HepG2 (cell line): Measurements from ENCODE around the gene SMURF2. TPM values are rescaled to one million over a fixed set of nuclear protein-coding genes. Genes with fewer than 3 reads are reported as not detected.

Experiments used
- ATF7 ChIP-seq, 2 experiments: fragments of 450-650 bp in 1 of 2; sonication (generic) in 1 of 2; formaldehyde crosslinking in 1 of 2; IDR thresholded peaks; 2 replicates each; pipeline versions ENCODE4 v1.4.0 to v1.6.1; 2016 to 2020; ENCODE audit warnings: antibody characterized with exemption in 1 of 2, mild to moderate bottlenecking in 1 of 2, missing genetic modification reagents in 1 of 2
- CHCHD3 ChIP-seq: sonication (generic); formaldehyde crosslinking; IDR thresholded peaks from 2 replicates; pipeline ENCODE4 v1.8.0; 2022; ENCODE audit warnings: mild to moderate bottlenecking, missing genetic modification reagents, moderate library complexity
- CREM ChIP-seq, 2 experiments: sonication (generic) in 1 of 2; formaldehyde crosslinking in 1 of 2; IDR thresholded peaks; 2 replicates each; pipeline versions ENCODE4 v1.4.0 to v1.6.1; 2016 to 2020; ENCODE audit warnings: antibody characterized with exemption in 1 of 2, mild to moderate bottlenecking in 1 of 2, missing genetic modification reagents in 1 of 2
- DNMT1 ChIP-seq: sonication (generic); formaldehyde crosslinking; IDR thresholded peaks from 2 replicates; pipeline ENCODE4 v1.5.1; 2020; ENCODE audit warnings: mild to moderate bottlenecking, missing genetic modification reagents
- MED8 ChIP-seq: sonication (generic); formaldehyde crosslinking; IDR thresholded peaks from 2 replicates; pipeline ENCODE4 v1.8.1; 2023; ENCODE audit warnings: mild to moderate bottlenecking, missing genetic modification reagents; ENCODE audit not compliant: insufficient replicate concordance
- MYC ChIP-seq: sonication (generic); formaldehyde crosslinking; IDR thresholded peaks from 2 replicates; pipeline ENCODE4 v1.9.0; 2021; ENCODE audit warnings: missing genetic modification reagents, borderline replicate concordance
- NFE2L1 ChIP-seq: sonication (generic); formaldehyde crosslinking; IDR thresholded peaks from 2 replicates; pipeline ENCODE4 v1.4.0; 2020; ENCODE audit warnings: missing genetic modification reagents, mild to moderate bottlenecking, borderline replicate concordance
- NFYB ChIP-seq: sonication (generic); formaldehyde crosslinking; IDR thresholded peaks from 2 replicates; pipeline ENCODE4 v1.4.0; 2020; ENCODE audit warnings: missing genetic modification reagents
- NONO ChIP-seq, 2 experiments: fragments of 450-650 bp in 1 of 2; sonication (generic) in 1 of 2; formaldehyde crosslinking in 1 of 2; IDR thresholded peaks in 1 of 2; conservative IDR thresholded peaks in 1 of 2; 2 replicates each; pipeline versions ENCODE4 v1.6.1 to v1.8.0; 2017 to 2022; ENCODE audit warnings: mild to moderate bottlenecking in 1 of 2, missing genetic modification reagents in 1 of 2, moderate library complexity in 1 of 2
- PCBP2 ChIP-seq: fragments of 200-400 bp; formaldehyde crosslinking; optimal IDR thresholded peaks from 2 replicates; pipeline ENCODE3; 2018; ENCODE audit warnings: low read length, low read depth; ENCODE audit not compliant: poor library complexity, severe bottlenecking
- SRF ChIP-seq: IDR thresholded peaks from 2 replicates; pipeline ENCODE4 v1.6.1; 2011; ENCODE audit warnings: mild to moderate bottlenecking, low read depth, low read length, moderate library complexity
- ZFP36L2 ChIP-seq: sonication (generic); formaldehyde crosslinking; IDR thresholded peaks from 2 replicates; pipeline ENCODE4 v1.4.0; 2020; ENCODE audit warnings: missing genetic modification reagents
- ZNF775 ChIP-seq: sonication (generic); formaldehyde crosslinking; IDR thresholded peaks from 2 replicates; pipeline ENCODE4 v1.4.0; 2020; ENCODE audit warnings: missing genetic modification reagents, mild to moderate bottlenecking, moderate library complexity, borderline replicate concordance
- ZSCAN20 ChIP-seq: sonication (generic); formaldehyde crosslinking; IDR thresholded peaks from 2 replicates; pipeline ENCODE4 v1.4.0; 2020; ENCODE audit warnings: missing genetic modification reagents, mild to moderate bottlenecking, borderline replicate concordance
- polyA plus RNA-seq, 8 experiments: library from polyadenylated mRNA; depleted of rRNA in 3 of 8; stranded (reverse) in 7 of 8; unstranded in 1 of 8; fragments of >200 nt; fragmentation: Illumina TruSeq in 4 of 8; extraction: Trizol in 4 of 8; gene quantifications; 2 replicates each; pipeline versions ENCODE4 v1.2.1 to v1.2.3, GENCODE V29; 2011 to 2016; ENCODE audit warnings: low read depth in 4 of 8, missing spikeins in 1 of 8, mixed read lengths in 1 of 8; ENCODE audit not compliant: insufficient read depth in 1 of 8
- total RNA-seq, 5 experiments: library from RNA; depleted of rRNA; stranded (reverse); fragments of >200 nt; fragmentation: Illumina TruSeq; extraction: Trizol; gene quantifications; 2 replicates each; pipeline ENCODE4 v1.2.3, GENCODE V29; 2016; ENCODE audit warnings: low read depth in 1 of 5
- TF ChIP-seq, protein P1 (sequence below), 2 experiments: sonication (generic) in 1 of 2; formaldehyde crosslinking in 1 of 2; IDR thresholded peaks; 2 replicates each; pipeline versions ENCODE4 v1.4.0 to v1.6.1; 2016 to 2020; ENCODE audit warnings: borderline replicate concordance in 1 of 2, low read depth in 1 of 2, mild to moderate bottlenecking in 1 of 2, missing genetic modification reagents in 1 of 2
- TF ChIP-seq, protein P2 (sequence below): sonication (generic); formaldehyde crosslinking; conservative IDR thresholded peaks from 2 replicates; pipeline ENCODE4 v1.8.0; 2022; ENCODE audit warnings: low read depth, missing genetic modification reagents
- TF ChIP-seq, protein P3 (sequence below): sonication (generic); formaldehyde crosslinking; conservative IDR thresholded peaks from 2 replicates; pipeline ENCODE4 v1.4.0; 2020; ENCODE audit warnings: missing genetic modification reagents
- TF ChIP-seq, protein P4 (sequence below): IDR thresholded peaks from 2 replicates; pipeline ENCODE4 v1.6.1; 2016

SMURF2 gene
- total and polyA plus RNA-seq, 2 of the 13 experiments (the other 11 are each of a cell fraction or from before 2014, with no cell fraction given): 14.9 to 24.3 TPM

DNA sequence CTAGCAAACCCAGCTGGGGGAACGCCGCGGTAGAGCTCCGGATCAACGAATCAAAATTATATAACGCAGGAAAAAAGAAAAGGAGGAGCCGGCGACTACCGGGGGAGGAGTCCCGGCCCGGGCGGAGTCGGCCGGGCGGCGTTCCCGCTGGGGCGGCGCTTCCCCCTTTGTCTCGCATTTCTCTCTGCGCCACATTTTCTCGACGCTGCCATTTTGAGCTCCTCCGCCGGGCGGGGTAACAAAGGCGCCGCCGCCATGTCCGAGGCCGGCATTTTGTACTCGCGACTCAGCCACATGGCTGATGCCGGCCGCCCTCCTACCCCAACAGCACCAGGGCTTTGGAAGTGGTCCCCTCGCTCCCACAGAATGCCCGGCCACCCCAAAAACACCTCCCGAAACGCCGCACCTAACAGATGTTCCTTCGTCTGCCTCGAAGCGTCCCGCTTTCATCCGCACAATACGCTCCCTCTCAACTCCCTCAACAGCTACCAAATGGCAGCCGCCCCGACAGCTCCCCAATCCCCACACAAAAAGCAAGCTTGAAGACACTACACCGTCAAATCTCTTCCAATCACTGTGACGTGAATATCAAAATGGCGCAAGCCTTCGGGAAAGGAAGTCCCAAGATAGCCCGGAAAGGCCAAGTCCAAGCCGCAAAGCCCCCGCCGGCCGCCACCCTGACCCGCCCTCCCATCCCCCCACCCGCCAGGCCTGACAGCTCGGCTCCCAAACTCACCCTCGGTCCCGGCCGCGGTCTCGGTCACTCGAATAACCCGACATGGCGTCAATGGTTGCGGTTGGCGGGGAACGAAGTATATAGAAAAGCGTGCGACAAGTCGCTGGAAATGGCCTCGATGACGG, 156.5 kb downstream of the SMURF2 start (continued):
- TF ChIP-seq MYC (CRISPR knock-in tag): peak; percentile 98
- peak; percentile 75; the same call in 1 of the 2 replicates for TF ChIP-seq ZSCAN20 (CRISPR knock-in tag)
- TF ChIP-seq, protein P1, sequence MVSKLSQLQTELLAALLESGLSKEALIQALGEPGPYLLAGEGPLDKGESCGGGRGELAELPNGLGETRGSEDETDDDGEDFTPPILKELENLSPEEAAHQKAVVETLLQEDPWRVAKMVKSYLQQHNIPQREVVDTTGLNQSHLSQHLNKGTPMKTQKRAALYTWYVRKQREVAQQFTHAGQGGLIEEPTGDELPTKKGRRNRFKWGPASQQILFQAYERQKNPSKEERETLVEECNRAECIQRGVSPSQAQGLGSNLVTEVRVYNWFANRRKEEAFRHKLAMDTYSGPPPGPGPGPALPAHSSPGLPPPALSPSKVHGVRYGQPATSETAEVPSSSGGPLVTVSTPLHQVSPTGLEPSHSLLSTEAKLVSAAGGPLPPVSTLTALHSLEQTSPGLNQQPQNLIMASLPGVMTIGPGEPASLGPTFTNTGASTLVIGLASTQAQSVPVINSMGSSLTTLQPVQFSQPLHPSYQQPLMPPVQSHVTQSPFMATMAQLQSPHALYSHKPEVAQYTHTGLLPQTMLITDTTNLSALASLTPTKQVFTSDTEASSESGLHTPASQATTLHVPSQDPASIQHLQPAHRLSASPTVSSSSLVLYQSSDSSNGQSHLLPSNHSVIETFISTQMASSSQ (IDR thresholded peaks at IDR 0.05; ENCODE audit: low read depth): no peak
- TF ChIP-seq, protein P1 (CRISPR knock-in tag; IDR thresholded peaks at IDR 0.05; ENCODE audit: borderline replicate concordance): no peak; the same call in 1 of the 2 replicates
- TF ChIP-seq PCBP2: no peak
- TF ChIP-seq NFE2L1 (CRISPR knock-in tag): no peak
- no peak for TF ChIP-seq NFYB
- TF ChIP-seq ZFP36L2 (CRISPR knock-in tag): 0 out of 2 replicates have a peak, but pooled peaks have one; percentile 86
- TF ChIP-seq ATF7 (IDR thresholded peaks at IDR 0.05): no peak
- no peak for TF ChIP-seq ATF7 (CRISPR knock-in tag; IDR thresholded peaks at IDR 0.05)
- TF ChIP-seq SRF: no peak
- TF ChIP-seq, protein P2, sequence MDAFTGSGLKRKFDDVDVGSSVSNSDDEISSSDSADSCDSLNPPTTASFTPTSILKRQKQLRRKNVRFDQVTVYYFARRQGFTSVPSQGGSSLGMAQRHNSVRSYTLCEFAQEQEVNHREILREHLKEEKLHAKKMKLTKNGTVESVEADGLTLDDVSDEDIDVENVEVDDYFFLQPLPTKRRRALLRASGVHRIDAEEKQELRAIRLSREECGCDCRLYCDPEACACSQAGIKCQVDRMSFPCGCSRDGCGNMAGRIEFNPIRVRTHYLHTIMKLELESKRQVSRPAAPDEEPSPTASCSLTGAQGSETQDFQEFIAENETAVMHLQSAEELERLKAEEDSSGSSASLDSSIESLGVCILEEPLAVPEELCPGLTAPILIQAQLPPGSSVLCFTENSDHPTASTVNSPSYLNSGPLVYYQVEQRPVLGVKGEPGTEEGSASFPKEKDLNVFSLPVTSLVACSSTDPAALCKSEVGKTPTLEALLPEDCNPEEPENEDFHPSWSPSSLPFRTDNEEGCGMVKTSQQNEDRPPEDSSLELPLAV (CRISPR knock-in tag): 0 out of 2 replicates have a peak, but pooled peaks have one; percentile 74
- no peak for TF ChIP-seq CHCHD3 (CRISPR knock-in tag)
- TF ChIP-seq ZNF775: no peak
- TF ChIP-seq CREM (IDR thresholded peaks at IDR 0.05): no peak
- TF ChIP-seq CREM (CRISPR knock-in tag; IDR thresholded peaks at IDR 0.05): no peak
- TF ChIP-seq, protein P3, sequence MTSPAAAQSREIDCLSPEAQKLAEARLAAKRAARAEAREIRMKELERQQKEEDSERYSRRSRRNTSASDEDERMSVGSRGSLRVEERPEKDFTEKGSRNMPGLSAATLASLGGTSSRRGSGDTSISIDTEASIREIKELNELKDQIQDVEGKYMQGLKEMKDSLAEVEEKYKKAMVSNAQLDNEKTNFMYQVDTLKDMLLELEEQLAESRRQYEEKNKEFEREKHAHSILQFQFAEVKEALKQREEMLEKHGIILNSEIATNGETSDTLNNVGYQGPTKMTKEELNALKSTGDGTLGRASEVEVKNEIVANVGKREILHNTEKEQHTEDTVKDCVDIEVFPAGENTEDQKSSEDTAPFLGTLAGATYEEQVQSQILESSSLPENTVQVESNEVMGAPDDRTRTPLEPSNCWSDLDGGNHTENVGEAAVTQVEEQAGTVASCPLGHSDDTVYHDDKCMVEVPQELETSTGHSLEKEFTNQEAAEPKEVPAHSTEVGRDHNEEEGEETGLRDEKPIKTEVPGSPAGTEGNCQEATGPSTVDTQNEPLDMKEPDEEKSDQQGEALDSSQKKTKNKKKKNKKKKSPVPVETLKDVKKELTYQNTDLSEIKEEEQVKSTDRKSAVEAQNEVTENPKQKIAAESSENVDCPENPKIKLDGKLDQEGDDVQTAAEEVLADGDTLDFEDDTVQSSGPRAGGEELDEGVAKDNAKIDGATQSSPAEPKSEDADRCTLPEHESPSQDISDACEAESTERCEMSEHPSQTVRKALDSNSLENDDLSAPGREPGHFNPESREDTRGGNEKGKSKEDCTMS (CRISPR knock-in tag): no peak
- TF ChIP-seq MED8 (CRISPR knock-in tag): no peak
- no peak for TF ChIP-seq NONO (IDR thresholded peaks at IDR 0.05)
- no peak for TF ChIP-seq NONO (CRISPR knock-in tag; conservative IDR thresholded peaks at IDR 0.05)
- TF ChIP-seq DNMT1 (CRISPR knock-in tag): no peak
- TF ChIP-seq, protein P4, sequence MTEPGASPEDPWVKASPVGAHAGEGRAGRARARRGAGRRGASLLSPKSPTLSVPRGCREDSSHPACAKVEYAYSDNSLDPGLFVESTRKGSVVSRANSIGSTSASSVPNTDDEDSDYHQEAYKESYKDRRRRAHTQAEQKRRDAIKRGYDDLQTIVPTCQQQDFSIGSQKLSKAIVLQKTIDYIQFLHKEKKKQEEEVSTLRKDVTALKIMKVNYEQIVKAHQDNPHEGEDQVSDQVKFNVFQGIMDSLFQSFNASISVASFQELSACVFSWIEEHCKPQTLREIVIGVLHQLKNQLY (CRISPR knock-in tag): no peak
